ENCODE data around the gene BIRC3.

GRCh38 chr11:102382384-102382783 is 65.1 kb downstream of the BIRC3 start:
- TF ChIP-seq CTCF (IDR thresholded peaks at IDR 0.05) = no peak
- no peak for TF ChIP-seq POLR2A (IDR thresholded peaks at IDR 0.05)

Measured in right lobe of liver (tissue), 4 donors.